ENCODE data around the gene ERP44. TPM values are rescaled to one million over a fixed set of nuclear protein-coding genes. Genes with fewer than 3 reads are reported as not detected.
"Not testable (repeated sequence)": the region's sequence is repeated elsewhere in the genome, so short reads cannot be mapped to it uniquely, and the experiment has no call there.

ERP44 gene
- 16.0 TPM for total RNA-seq

GRCh38 chr9:100098887-100099721 lies at the start of gene ERP44, which contains the start of gene INVS:
TSS of gene ERP44 (minus strand) at chr9:100099000. CDS start at chr9:100098840, 160 bp downstream.
TSS of gene INVS (plus strand) at chr9:100099243. CDS start at chr9:100104522, 5,279 bp downstream.
- peak; percentile 94 for ATAC-seq
- DNase-seq (ENCODE audit: low spot score) = peak; percentile 99

GRCh38 chr9:100145976-100146375 lies 47.2 kb upstream of the ERP44 start:
- not testable (repeated sequence) for ATAC-seq; DNase-seq (ENCODE audit: low spot score)

- not testable (repeated sequence) for ATAC-seq; DNase-seq (ENCODE audit: low spot score)
Measured at GRCh38 chr9:100145167-100145934, 46.6 kb upstream of the ERP44 start.

GRCh38 chr9:100141862-100142261 lies 43.1 kb upstream of the ERP44 start:
- not testable (repeated sequence) for DNase-seq (ENCODE audit: low spot score); ATAC-seq

- ATAC-seq; DNase-seq (ENCODE audit: low spot score): not testable (repeated sequence)
Measured at GRCh38 chr9:100140303-100140702, 41.5 kb upstream of the ERP44 start.

GRCh38 chr9:100136799-100137198 lies 38.0 kb upstream of the ERP44 start:
- not testable (repeated sequence) for DNase-seq (ENCODE audit: low spot score); ATAC-seq

- no peak for DNase-seq (ENCODE audit: low spot score)
- ATAC-seq = no peak
Measured at GRCh38 chr9:100134731-100135130, 35.9 kb upstream of the ERP44 start.

- DNase-seq (ENCODE audit: low spot score) (no peak), ATAC-seq (no peak)
Measured at GRCh38 chr9:100131875-100132430, 33.2 kb upstream of the ERP44 start.

- ATAC-seq (no peak), DNase-seq (ENCODE audit: low spot score) (no peak)
Measured at GRCh38 chr9:100131216-100131615, 32.4 kb upstream of the ERP44 start.

GRCh38 chr9:100129772-100130171 lies 31.0 kb upstream of the ERP44 start:
- ATAC-seq = no peak
- DNase-seq (ENCODE audit: low spot score) = no peak

GRCh38 chr9:100126423-100126822 lies 27.6 kb upstream of the ERP44 start:
- no peak for ATAC-seq

GRCh38 chr9:100125910-100126309 lies 27.1 kb upstream of the ERP44 start:
- no peak for ATAC-seq
- no peak for DNase-seq (ENCODE audit: low spot score)

More at GRCh38 chr9:100126423-100126822, 27.6 kb upstream of the ERP44 start:
- DNase-seq (ENCODE audit: low spot score) = no peak

GRCh38 chr9:100125236-100125635 lies 26.4 kb upstream of the ERP44 start:
- DNase-seq (ENCODE audit: low spot score) = no peak
- no peak for ATAC-seq

- DNase-seq (ENCODE audit: low spot score) = no peak
- ATAC-seq = no peak
Measured at GRCh38 chr9:100120286-100120685, 21.5 kb upstream of the ERP44 start.

- ATAC-seq (no peak), DNase-seq (ENCODE audit: low spot score) (no peak)
Measured at GRCh38 chr9:100117316-100117715, 18.5 kb upstream of the ERP44 start.

GRCh38 chr9:100112677-100113336 lies 14.0 kb upstream of the ERP44 start:
- ATAC-seq (no peak), DNase-seq (ENCODE audit: low spot score) (no peak)

- ATAC-seq = peak; percentile 99
- DNase-seq (ENCODE audit: low spot score) = peak; percentile 92
Measured at GRCh38 chr9:100111235-100111634, 12.4 kb upstream of the ERP44 start.

GRCh38 chr9:100108559-100108958 lies 9.8 kb upstream of the ERP44 start:
- ATAC-seq (no peak), DNase-seq (ENCODE audit: low spot score) (no peak)

GRCh38 chr9:100106616-100107015 lies 7.8 kb upstream of the ERP44 start:
- DNase-seq (ENCODE audit: low spot score) = no peak
- no peak for ATAC-seq

- ATAC-seq (no peak), DNase-seq (ENCODE audit: low spot score) (no peak)
Measured at GRCh38 chr9:100105861-100106260, 7.1 kb upstream of the ERP44 start.

GRCh38 chr9:100104314-100104713 lies 5.5 kb upstream of the ERP44 start:
- ATAC-seq = no peak
- DNase-seq (ENCODE audit: low spot score) = no peak
